Adrenal gland (tissue), 5 donors: ENCODE data around the gene HIBADH.

ENCODE experiments used
- CTCF ChIP-seq, 6 experiments: fragments of 450-650 bp in 4 of 6; fragments of 200-600 bp in 2 of 6; sonication (generic) in 1 of 6; IDR thresholded peaks; 1 replicate in 5 of 6; 2 replicates in 1 of 6; pipeline versions ENCODE4 v1.5.1 to v1.8.0; 2016 to 2021; ENCODE audit warnings: antibody characterized with exemption in 6 of 6, mild to moderate bottlenecking in 2 of 6, moderate library complexity in 1 of 6
- POLR2A ChIP-seq, 2 donors: fragments of 450-650 bp; IDR thresholded peaks; one replicate each; pipeline ENCODE4 v1.6.1; 2017; ENCODE audit warnings: antibody characterized with exemption in 2 of 2, mild to moderate bottlenecking in 2 of 2, moderate library complexity in 1 of 2
- donor health status: DM: no; HTN: no; CAD: no.

GRCh38 chr7:27635728-27636127, 27.0 kb downstream of the HIBADH start:
- TF ChIP-seq POLR2A (IDR thresholded peaks at IDR 0.05) (no peak), CTCF (IDR thresholded peaks at IDR 0.05) (no peak)
